ENCODE measurements around the gene OPTC. TPM values are rescaled to one million over a fixed set of nuclear protein-coding genes. Genes with fewer than 3 reads are reported as not detected.

OPTC gene
- total and polyA plus RNA-seq, 2 of the 13 experiments (the other 11 are each of a cell fraction or from before 2014, with no cell fraction given) = not detected

GRCh38 chr1:203473281-203473680 is 20.7 kb upstream of the OPTC start:
- CTCF ChIA-PET (ENCODE audit: low intra/inter-chr PET ratio, low total read pairs) = no interaction called here
- no peaks in the 10 kb centered on the region for H3K79me2 ChIP-seq (ENCODE audit: insufficient read depth, low read length)
- H3K4me3 ChIP-seq (replicated peaks in 1 of 3; ENCODE audit: insufficient read depth in 1 of 3, low read depth in 2 of 3, low read length in 3 of 3) = no peak overlapping the region
- POLR2A ChIA-PET = no interaction called here
- no peak overlapping the region for H3K4me2 ChIP-seq (ENCODE audit: low read depth, low read length)
- 4% methylated on average over 4 of the region's 4 CpGs for WGBS (ENCODE audit: low lambda C conversion rate)
- no peaks in the 10 kb centered on the region for H3K36me3 ChIP-seq (replicated peaks in 1 of 2; ENCODE audit: control insufficient read depth in 1 of 2, insufficient read depth in 2 of 2, low read length in 2 of 2)
- no peaks in the 10 kb centered on the region for H3K4me1 ChIP-seq (ENCODE audit: insufficient read depth, low read length)
- TF ChIP-seq NR3C1 (CRISPR knock-in tag; IDR thresholded peaks at IDR 0.05) (no peak), HNF1B (CRISPR knock-in tag; IDR thresholded peaks at IDR 0.05) (no peak), CEBPG (CRISPR knock-in tag; IDR thresholded peaks at IDR 0.05) (no peak), TFDP1 (CRISPR knock-in tag; IDR thresholded peaks at IDR 0.05; ENCODE audit: borderline replicate concordance) (no peak), ZSCAN9 (CRISPR knock-in tag; IDR thresholded peaks at IDR 0.05; ENCODE audit: borderline replicate concordance) (no peak), MED1 (CRISPR knock-in tag; IDR thresholded peaks at IDR 0.05) (no peak), ZNF18 (CRISPR knock-in tag; IDR thresholded peaks at IDR 0.05; ENCODE audit: insufficient replicate concordance) (no peak), RFX1 (IDR thresholded peaks at IDR 0.05) (no peak), ZBTB7A (CRISPR knock-in tag; IDR thresholded peaks at IDR 0.05) (no peak), MBD4 (IDR thresholded peaks at IDR 0.05; ENCODE audit: borderline replicate concordance, low read length) (no peak), ATF6 (CRISPR knock-in tag; conservative IDR thresholded peaks at IDR 0.05) (no peak), U2AF2 (IDR thresholded peaks at IDR 0.05; ENCODE audit: low read depth, low read length) (no peak), ZBTB20 (CRISPR knock-in tag; IDR thresholded peaks at IDR 0.05; ENCODE audit: borderline replicate concordance, low read depth) (no peak), MXD1 (CRISPR knock-in tag; IDR thresholded peaks at IDR 0.05) (no peak), SMAD9 (CRISPR knock-in tag; IDR thresholded peaks at IDR 0.05) (no peak), CENPBD1 (CRISPR knock-in tag; IDR thresholded peaks at IDR 0.05; ENCODE audit: borderline replicate concordance, low read depth) (no peak), SAP130 (CRISPR knock-in tag; IDR thresholded peaks at IDR 0.05; ENCODE audit: low read depth) (no peak), ZNF17 (CRISPR knock-in tag; IDR thresholded peaks at IDR 0.05) (no peak), ZNF550 (CRISPR knock-in tag; IDR thresholded peaks at IDR 0.05; ENCODE audit: borderline replicate concordance) (no peak), TOE1 (CRISPR knock-in tag; IDR thresholded peaks at IDR 0.05) (no peak)
- BruUV-seq (replicated peaks) = no TSS peak
- peaks cover 0 to 33% of the 10 kb centered on the region in 2 experiments; a peak in 3 of 5 replicates for H3K27me3 ChIP-seq (ENCODE audit: control insufficient read depth in 1 of 2, insufficient read depth in 2 of 2, low read length in 2 of 2)
- no peak overlapping the region for H3K9ac ChIP-seq (ENCODE audit: insufficient read depth, low read depth, low read length)
- no peak overlapping the region for H3K27ac ChIP-seq (ENCODE audit: extremely low read length, insufficient read depth, low read length)
- DNase-seq (ENCODE audit: low spot score) (no peak), ATAC-seq (no peak), FAIRE-seq (no peak)
- in situ Hi-C loops (cut with HindIII; ENCODE audit: extremely low pct_ligation_motif_present, low pct_unique_long_range_greater_than_20kb) (no loop called here), intact Hi-C loops (cut with micrococcal nuclease; ENCODE audit: unreplicated experiment) (no loop called here)
- no peaks in the 10 kb centered on the region for H4K20me1 ChIP-seq (ENCODE audit: insufficient read depth, low read length)
- H2AFZ ChIP-seq (ENCODE audit: low read length) = no peak overlapping the region
- no peaks in the 10 kb centered on the region for H3K9me3 ChIP-seq (ENCODE audit: low read length)

Data from HepG2 (cell line).